GM19455 (cell line): ENCODE data around the gene ABHD10.

Source experiments
- ATAC-seq: cut with Tn5 transposase; IDR thresholded peaks from one replicate; pipeline ENCODE4 v1.9.1; 2021; ENCODE audit not compliant: unreplicated experiment

Gene ABHD10

DNA sequence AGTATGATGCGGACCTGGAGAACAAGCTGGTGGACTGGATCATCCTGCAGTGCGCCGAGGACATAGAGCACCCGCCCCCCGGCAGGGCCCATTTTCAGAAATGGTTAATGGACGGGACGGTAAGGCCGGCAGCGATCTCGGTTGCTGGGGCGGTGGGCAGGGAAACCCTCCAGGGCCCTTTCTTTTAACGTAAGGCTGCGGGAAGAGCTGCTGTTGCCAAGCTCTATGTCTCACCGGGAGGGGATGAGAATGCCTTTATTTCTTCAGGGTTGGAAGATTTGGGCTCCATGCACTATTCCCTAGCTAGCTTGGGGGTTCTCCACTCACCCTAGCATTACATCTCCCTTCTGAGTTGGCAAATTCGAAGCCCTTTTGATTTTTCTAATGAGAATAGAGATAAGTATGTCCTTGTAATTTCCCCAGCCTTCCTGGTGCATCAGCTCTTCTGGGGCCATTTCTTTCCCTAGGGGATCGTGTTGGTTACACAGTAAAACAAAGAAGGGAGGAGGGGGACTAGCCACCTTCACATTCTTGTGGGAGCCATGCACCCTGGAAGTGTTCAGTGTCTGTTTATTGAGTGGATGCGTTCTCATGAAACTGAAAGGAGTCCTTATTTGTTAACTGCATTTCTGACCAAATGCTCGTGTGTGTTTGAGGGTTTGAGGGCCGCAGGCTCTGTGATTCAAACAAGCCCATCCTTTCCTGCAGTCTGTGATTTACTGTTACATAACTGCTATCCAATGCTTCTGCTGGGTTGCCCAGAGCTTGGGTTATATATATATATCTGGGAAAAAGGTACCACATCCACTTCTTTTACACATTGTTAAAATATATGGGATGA is 20.9 kb downstream of the ABHD10 start:
- no peak for ATAC-seq

DNA sequence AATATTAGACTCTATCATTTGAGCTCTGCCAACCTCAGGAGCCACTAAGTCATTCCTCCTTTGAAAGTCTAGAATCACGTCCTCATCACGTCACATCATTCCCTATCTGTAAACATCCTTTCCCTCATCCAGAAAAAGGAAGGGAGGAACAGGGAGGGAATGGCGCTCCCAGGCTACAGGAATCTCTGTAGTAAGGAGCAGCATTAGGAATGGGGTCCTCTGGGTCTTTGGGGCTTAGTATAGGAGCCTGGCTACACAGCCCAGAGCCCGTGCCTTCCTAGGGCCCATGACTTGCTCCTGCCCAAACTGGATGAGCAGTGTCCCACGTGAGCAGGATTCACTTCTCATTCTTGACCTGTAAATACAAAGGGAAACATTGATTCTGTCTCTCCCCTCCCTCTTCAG is 21.5 kb downstream of the ABHD10 start:
- no peak for ATAC-seq

DNA sequence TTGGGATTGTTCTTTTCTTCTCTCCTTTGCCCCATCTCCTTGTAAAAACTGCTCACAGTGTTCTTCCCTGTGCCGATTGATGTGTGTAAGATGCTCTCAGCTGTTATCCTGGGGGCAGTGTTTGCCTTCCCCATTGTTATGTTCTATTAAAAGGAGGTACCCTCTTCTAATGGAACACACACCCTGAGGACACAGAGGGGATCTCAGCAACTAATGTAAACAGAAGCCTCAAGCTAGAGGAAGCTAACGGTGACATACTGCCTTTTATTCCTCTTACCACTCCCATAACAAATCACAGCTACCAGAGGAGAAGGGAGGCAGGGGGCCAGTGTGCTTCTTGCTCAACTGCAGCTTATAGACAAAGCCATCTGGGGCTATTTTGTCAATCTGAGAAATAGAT is 22.1 kb downstream of the ABHD10 start:
- no peak for ATAC-seq

DNA sequence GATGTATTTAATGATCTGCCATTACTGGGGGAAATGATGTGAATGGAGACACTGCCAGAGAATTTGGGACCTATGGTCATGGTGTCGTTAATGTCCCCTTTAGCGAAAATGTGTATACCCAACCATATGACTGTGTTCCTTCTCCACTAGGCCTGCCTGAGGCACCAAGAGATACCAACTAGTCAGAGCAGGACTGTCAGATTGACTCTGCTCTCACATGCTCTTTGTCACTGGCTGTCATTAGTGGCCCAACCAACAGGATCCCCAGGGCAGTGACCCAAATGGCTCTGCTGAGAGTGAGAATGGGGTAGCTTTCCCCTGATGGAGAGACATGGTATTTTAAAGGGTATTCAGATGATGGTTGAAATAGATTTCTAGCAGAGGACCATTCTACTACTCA is 22.7 kb downstream of the ABHD10 start:
- ATAC-seq, result no peak

DNA sequence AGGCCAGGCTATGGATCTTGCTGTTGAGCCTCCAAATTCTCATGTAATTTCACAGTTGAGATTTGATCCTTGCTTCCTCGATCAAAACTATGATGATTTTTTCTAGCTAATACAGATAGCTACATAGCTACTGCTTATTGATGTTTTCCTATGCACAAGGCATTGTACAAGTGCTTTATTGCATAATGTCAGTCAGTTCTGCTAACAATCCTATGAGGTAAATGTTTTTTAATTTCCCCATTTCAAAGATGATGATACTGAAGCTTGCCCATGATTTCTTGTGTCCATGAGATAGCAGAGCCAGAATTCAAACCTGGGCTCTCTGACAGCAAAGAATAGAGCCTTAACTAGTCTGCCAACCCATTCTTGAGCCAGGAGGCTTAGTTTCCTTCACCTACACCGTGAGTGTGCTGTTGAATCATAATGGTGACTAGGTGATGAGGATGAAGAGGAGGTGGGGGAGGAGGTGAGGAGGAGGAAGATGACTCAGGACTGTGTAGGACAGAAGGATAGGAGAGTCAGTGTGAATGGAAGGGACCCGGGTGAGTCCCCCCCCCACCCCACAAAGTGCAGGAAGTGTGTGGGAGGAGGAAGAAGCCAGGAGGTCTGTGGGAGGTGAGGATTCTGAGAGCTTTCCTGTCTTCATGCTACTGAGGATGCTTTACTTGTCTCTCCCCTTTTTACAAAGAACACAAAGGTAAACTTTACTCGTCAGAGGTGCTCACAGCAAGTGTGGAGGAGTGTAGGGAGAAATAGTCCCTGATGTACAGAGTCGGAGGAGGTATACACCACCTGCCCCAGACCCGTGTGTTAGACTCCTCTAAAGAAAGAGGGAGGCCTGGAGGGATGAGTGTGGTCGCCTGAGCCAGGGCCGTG is 23.5 kb downstream of the ABHD10 start:
- ATAC-seq, result no peak

- ATAC-seq, result no peak
Measured at GRCh38 chr3:112003321-112004080, 24.7 kb downstream of the ABHD10 start.

DNA sequence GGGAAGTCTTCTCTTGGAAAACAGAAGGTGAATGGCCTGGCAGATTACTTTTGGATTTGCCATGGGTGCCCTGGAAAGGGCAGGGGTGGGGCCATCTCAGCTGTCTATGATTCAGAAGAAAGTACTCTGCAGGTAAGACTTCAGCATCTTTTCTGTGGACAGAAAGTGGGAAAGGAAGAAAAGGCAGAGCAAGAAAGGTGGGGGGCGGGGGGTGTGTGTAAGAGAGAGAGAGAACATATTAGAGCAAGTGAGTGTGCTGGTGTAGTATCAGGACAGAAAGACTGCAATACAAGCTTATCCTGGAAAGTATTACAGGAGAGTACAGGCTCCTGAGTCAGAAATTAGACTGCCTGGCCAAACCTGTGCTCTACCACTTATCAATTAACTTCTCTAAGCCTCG is 25.4 kb downstream of the ABHD10 start:
- ATAC-seq, result no peak

DNA sequence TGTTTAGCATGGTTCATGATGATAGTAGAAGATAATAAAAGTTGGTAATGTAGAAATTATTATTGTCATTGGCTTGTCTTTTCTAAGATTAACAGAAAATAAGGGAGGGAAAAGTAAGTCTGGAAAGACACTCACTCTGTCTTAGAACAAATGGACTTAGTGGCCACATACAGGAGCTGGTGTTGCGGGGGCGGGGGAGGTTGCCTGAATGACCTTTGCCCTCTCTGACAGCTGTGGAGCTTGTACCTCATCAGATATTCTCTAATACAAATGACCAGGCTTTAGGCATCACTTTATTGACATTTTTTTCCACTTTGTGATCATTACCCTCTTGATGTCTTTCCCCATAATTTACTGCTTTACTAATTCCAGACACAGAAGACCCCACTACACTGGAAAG is 25.8 kb downstream of the ABHD10 start:
- ATAC-seq, result no peak

- no peak for ATAC-seq
Measured at GRCh38 chr3:112005091-112005672, 26.4 kb downstream of the ABHD10 start.

GRCh38 chr3:112007633-112008032 is 28.8 kb downstream of the ABHD10 start:
- no peak for ATAC-seq

- no peak for ATAC-seq
Measured at GRCh38 chr3:112009670-112010069, 30.8 kb downstream of the ABHD10 start.

GRCh38 chr3:112010636-112011035 is 31.8 kb downstream of the ABHD10 start:
- no peak for ATAC-seq

DNA sequence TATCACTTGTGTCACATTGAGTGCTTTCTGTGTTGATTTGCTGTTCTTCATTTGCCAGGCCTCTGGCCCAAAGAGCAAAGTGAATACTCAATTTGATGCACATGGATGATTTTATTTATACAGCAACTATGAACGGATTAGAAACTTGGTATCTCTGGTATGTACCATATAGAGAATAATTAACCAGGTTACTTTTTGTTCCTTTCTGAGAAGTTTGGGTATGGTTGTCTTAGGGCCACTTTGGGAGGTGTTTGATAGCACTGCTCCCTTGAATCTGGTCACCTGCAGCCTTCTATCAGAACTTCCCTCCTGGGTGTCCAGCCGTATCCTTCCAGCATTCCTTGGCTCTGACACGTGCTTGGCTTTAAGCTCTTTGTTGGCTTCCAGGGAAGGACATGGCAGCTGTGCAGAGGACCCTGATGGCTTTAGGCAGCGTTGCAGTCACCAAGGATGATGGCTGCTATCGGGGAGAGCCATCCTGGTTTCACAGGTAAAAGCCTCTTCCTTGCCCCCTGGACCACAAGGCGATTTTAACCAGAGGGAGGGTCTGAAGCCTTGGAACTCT is 32.6 kb downstream of the ABHD10 start:
- ATAC-seq, result no peak

- no peak for ATAC-seq
Measured at GRCh38 chr3:112012205-112012992, 33.6 kb downstream of the ABHD10 start.

DNA sequence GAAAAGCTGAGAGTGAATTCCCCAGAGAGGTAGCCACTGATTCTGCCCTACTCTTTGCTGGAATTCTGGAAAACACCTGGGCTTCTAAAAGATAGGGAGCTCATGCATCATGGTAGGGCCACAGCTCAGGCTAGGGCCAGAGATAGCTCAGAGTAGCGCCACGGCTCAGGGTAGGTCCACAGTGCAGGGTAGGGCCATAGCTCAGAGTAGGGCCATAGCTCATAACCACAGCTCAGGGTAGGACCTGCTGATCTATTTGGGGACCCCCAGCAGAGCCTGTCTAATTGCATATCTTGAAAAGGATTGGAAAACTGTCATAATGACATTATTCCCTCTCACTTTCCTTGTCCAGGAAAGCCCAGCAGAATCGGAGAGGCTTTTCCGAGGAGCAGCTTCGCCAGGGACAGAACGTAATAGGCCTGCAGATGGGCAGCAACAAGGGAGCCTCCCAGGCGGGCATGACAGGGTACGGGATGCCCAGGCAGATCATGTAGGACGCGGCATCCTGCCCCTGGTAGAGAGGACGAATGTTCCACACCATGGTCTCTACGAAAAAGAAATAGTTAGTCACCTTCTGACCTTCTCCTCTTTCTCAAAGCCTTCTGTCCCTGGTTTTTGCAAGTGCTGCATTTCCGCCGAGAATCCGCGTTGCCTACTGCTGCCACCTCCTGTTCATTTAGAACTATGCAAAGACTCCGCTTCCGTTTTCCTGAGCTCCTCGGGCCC is 34.4 kb downstream of the ABHD10 start:
- peak; percentile 84 for ATAC-seq

GRCh38 chr3:112013784-112014143 is 34.9 kb downstream of the ABHD10 start:
- no peak for ATAC-seq

DNA sequence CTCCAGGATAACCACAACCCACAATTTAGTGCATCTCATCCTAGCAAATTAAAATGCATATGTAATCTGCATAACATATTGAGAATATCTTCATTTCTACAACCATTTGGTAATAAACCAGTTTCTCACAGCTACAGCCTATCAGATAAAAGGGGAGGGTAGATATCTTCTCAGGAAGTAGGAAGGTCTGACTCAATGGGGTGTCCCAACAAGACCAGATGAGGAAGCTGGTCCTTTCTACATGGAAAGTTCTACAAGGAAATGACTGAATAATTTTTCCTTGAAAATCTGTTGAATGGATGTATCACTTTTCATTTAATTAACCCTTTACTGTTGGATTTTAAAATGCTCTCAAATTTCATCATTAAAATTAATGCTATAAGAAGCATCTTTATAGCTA is 38.3 kb downstream of the ABHD10 start:
- no peak for ATAC-seq

DNA sequence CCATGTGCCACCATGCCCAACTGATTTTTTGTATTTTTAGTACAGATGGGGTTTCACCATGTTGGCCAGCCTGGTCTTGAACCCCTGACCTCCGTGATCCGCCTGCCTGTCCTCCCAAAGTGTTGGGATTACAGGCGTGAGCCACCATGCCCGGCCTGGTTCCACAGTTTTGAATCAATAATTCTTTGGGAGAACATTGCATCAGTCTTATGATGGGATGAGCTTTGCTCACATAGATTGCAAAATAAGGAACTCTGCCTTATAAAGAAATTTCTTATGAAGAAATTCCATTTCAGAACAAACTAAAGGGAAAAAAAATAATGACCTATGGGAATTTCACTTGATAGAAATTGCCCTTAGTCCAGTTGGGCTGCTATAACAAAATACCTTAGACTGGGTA is 39.9 kb downstream of the ABHD10 start:
- no peak for ATAC-seq

- ATAC-seq, result no peak
Measured at GRCh38 chr3:112019716-112020115, 40.9 kb downstream of the ABHD10 start.
